GM19043 (cell line): ENCODE results near the gene RHCE.
"Not testable (repeated sequence)": the region's sequence is repeated elsewhere in the genome, so short reads cannot be mapped to it uniquely, and the experiment has no call there.

ENCODE experiments used
- ATAC-seq: cut with Tn5 transposase; IDR thresholded peaks from one replicate; pipeline ENCODE4 v1.9.1; 2021; ENCODE audit warnings: low read depth; ENCODE audit not compliant: unreplicated experiment

RHCE gene

DNA sequence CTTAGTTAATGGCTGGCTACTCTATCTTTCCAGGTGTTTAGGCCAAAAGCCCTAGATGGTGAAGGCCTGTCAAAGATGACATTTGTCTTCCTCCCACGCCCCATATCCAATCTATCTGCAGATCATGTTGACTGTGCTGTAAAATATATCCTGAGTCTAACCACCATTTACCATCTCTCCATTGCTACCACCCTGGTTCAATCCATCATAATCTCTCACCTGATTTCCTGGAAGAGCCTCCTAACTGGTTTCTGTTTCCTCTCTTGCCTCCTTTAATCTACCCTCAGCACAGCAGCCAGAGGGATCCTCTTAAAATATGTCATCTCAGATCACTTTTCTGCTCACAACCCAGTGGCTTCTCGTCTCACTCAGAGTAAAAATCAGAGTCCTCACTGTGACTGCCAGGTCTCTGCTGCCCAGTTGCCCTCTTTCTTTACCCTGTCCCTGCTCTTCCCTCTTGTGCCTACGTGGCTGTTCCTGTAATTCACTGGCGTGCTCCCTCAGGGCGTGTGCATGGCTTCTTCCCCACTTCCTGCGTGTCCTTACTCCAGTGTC is 64.7 kb downstream of the RHCE start:
- ATAC-seq = no peak

DNA sequence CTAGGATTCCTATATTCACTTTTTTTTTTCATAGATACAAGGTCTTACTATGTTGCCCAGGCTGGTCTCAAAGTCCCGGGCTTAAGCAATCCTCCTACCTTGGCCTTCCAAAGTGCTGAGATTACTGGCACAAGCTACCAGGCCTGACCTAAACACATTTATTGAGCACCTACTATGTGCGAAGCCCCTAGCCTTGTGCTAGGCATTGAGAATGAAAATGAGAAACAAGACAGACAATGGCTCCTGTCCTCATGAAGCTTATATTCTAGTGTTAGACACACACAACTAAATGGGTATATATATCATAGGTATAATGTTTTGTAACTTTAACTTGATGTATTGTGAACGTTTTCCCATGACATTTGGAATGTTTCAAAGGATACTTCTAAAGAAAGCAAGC is 71.0 kb downstream of the RHCE start:
- no peak for ATAC-seq

DNA sequence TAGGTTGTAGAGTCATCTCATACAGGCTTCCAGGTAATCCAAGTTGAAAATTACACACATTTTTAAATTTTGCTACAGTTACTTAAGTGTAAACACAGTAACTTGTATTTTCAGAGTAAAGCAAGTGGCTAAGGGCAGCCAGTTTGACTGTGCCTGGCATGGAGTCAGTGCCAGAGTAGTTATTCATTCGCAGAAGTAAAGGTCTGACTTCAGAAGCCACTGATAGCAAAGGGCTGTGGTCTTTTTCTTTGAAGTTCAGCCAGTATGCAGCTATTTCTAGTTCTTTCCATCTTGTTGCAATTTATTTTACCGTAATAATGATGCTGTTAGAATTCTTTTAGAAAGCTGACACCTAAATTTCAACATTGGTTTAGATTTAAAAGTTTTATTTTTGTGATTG is 73.1 kb downstream of the RHCE start:
- ATAC-seq = no peak

DNA sequence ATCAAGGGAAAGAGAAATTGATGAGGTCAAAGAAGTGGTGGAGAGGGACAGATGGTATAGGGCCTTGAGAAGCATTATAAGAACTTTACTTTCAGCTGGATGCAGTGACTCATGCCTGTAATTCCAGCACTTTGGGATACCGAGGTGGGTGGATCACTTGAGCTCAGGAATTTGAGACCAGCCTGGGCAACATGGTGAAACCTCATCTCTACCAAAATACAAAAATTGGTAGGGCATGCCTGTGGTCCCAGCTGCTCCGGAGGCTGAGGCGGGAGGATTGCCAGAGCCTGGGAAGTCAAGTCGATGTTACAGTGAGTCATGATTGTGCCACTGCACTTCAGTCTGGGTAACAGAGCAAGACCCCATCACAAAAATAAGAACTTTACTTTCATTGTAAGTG is 76.8 kb downstream of the RHCE start:
- no peak for ATAC-seq

DNA sequence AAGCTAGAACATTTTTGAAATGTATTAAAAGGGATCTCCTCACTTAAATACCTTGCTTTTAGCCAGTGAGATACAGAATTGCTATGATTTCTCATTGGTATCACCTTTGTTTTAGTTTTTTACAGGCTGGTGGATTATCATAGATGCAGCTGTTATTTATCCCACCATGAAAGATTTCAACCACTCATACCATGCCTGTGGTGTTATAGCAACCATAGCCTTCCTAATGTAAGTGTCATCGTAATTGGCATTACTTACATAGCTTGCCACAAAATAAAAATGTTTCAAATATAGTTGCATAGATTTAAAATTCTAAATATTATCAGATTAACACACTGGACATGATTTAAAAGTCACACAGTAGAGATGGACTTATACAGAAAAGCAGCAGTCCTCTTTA is 77.8 kb downstream of the RHCE start:
- no peak for ATAC-seq

GRCh38 chr1:25341746-25342145 is 78.9 kb downstream of the RHCE start:
- no peak for ATAC-seq

DNA sequence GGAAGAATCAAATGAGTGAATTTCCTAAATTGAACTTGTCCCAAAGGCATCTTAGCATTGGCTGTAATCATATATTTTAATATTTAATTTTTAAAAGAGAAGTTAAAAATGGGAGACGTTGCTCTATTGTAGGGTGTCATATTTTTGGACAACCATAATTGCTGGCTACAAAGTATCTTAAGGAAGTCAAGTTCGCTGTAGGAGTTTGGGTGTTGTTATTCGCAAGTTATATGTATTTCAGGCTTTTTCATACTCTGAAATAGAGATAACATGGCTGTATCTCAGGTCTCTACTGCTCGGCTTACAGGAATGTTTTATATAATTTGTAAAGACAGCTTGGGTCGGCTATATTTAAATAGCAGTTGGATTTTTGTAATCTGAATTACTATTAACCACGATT is 81.6 kb downstream of the RHCE start:
- no peak for ATAC-seq

DNA sequence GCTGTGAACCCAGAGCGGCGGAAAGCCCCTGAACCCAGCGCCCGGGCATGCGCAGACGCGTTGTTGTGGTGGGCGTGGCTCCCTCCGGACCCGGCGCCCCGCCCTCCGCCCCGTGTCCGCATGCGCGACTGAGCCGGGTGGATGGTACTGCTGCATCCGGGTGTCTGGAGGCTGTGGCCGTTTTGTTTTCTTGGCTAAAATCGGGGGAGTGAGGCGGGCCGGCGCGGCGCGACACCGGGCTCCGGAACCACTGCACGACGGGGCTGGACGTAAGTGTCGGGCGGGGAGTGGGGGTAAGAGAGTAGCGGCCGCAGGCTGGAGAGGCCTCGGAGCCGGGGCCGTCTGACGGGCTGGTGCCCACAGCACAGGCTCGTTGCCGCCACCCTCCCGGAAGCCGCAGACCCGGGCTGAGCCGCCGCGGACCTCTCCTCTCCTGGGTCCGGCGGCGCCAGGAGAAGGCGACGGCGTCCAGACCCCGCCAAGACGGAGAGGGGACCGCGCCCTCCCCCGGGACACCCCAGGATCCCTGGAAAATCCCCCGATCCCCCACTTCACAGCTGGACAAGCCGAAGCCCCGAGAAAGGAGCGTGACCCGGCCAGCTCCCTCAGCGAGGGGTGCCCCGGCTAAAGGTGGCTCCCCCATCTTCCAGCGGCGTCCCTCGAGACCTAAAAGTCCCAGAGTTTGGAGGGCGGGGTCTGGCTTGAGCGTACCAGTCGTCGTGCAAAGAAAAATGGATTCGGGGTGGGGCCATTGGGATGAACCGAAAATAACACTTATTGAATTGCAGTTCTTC is 82.2 kb downstream of the RHCE start, which contains the start of gene TMEM50A:
Gene TMEM50A, plus strand, starts transcription at position 147 of the 794 bp plus-strand sequence. CDS start 2,153 bp downstream, outside the sequence.
- peak; percentile 50 for ATAC-seq

DNA sequence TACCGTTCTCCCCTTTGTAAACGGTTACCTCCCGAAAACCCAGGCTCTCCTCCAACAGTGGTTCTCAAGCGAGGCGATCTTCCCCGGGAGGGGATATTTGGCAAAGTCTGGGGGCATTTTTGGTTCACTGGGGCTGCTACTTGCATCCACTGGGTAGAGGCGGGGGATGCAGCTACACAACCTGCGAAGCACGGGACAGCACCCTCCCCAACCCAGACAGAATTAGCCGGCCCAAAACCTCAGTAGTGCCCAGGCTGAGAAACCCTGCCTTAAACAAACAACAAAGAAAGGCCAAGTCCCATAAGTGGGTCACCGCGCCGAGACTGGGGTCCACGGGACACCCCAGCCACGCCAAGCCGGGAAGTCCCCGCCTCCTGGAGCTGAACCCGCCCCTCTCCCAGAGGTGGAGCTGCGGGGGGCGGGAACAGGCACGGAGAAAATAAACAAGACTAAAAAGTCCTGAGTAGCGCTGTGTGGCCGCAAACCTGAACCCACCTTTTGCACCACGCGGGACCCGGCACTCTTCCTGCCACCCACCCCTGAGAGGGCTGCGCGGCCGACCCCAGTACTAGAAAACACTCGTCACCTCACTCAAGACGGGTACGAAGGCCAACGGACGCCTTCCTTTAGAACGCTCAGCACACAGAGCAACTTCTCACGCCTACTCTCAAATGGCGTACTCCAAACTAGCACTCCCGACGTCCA is 83.0 kb downstream of the RHCE start:
- peak; percentile 28 for ATAC-seq

- not testable (repeated sequence) for ATAC-seq
These were observed 83.7 kb downstream of the RHCE start for GRCh38 chr1:25336922-25337354.

GRCh38 chr1:25329950-25330349 is 90.7 kb downstream of the RHCE start:
- not testable (repeated sequence) for ATAC-seq

GRCh38 chr1:25329336-25329735 is 91.3 kb downstream of the RHCE start:
- ATAC-seq = not testable (repeated sequence)

GRCh38 chr1:25328791-25329185 is 91.8 kb downstream of the RHCE start:
- ATAC-seq = not testable (repeated sequence)

DNA sequence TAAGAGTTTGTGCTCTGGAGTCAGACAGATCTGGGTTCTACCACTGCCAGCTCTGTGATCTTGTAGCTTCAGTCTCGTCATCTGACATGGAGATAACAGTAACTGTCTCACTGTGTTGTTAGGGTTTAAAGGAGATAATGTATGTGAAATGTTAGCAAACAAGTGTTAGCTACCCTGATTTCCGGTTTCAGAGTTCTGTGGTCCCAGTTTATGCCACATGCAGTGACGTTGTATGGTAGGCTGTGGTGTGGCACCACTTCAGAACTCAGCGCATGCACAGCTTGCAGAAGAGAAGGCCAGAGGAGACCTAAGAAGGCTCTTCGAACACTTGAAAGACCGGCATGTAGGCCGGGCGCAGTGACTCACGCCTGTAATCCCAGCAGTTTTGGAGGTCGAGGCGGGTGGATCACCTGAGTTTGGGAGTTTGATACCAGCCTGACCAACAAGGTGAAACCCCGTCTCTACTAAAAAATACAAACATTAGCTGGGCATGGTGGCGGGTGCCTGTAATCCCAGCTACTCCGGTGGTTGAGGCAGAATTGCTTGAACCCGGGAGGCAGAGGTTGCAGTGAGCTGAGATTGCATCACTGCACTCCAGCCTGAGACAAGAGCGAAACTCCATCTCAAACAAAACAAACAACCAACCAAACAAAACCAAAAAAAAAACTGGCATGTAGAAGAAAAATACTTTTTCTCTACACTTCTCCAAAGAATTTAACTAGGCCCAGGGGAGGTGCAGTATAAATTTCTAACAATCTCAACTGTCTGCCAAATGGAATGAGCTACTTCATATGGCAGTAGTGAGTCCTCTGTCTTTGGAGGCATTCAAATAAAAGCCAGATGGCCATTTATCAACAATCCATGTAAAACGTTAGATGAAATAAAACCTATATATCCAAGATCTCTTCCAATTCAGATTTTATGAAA is 92.5 kb downstream of the RHCE start:
- not testable (repeated sequence) for ATAC-seq

- not testable (repeated sequence) for ATAC-seq
These were observed 96.2 kb downstream of the RHCE start for GRCh38 chr1:25324407-25324806.

DNA sequence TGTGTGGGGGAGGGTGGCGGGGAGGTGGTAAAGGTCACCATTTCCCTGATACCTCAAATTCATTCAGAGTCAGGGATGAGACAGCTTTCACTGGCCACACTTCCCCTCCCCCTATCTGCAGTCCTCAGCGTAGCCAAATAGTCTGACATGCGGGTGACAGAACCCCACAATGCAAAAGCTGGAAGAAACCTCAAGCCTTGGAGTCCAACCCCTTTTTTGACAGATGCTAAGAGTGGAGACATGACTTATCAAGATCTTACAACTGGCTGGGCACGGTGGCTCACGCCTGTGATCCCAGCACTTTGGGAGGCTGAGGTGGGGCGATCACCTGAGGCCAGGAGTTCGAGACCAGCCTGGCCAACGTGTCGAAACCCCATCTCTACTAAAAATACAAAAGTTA is 98.5 kb downstream of the RHCE start:
- ATAC-seq = not testable (repeated sequence)

DNA sequence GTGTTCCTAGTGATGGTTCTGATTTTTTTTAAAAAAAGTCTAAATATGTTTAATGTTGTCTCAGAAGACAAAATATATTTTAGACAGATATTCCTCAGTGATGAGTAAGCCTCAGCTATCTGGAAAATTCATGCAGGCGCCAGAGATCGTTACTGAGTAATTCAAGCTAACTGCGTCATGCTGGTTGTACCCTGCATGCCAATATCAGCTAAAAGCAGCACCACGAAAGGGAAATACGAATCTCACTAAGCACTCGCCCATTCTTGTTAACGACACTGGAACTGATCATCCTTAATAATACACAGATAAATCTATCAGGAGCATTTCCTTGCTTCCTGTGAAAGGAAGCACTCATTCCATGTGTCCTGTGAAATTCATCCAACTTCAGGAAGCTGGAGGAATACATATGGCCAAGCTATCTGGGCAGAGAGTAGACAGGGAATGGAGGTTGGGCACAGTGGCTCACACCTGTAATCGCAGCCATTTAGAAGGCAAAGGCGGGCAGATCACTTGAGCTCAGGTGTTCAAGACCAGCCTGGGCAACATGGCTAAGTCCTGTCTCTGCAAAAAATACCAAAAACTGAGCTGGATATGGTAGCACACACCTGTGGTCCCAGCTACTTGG is 100.2 kb downstream of the RHCE start:
- ATAC-seq = not testable (repeated sequence)

- ATAC-seq = not testable (repeated sequence)
These were observed 107.7 kb downstream of the RHCE start for GRCh38 chr1:25312806-25313470.
